ENCODE data around the gene ZNF627. TPM values are rescaled to one million over a fixed set of nuclear protein-coding genes. Genes with fewer than 3 reads are reported as not detected.
A peak's percentile ranks its signal among the peaks of the same experiment; 100 is the strongest.
"Not testable (repeated sequence)": the region's sequence is repeated elsewhere in the genome, so short reads cannot be mapped to it uniquely, and the experiment has no call there.

The ZNF627 gene
- total RNA-seq, 8 experiments from 2014 or later, result 6.8 to 55.7 (median 42.5) TPM

DNA sequence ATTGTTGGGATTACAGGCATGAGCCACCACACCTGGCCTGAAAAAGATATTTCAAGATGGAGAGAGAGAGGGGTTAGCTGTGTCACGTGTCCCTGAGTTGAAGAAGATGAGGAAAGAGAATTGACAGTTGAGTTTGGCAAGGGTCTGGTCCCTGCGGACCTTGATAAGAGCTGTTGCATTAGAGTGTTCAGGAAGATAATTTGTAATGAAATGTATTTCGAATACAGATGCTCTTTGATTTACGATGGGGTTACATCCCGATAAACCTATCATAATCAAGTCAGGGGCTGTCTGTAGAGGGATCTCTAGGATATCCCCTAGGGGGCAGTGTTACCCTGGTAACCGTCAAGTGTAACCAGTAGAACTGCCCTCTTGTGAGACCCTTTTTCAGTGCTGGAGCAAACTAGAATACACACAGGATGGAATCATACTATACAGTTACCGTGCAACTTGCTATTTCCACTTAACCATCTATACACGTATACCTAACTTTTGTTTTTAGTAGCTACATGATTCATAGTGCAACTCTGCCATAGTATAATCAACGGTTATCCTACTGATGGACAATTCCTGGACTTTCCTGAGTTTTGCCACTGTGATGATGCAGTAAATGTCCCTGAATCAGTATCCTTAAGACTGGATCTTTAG, 36.8 kb upstream of the ZNF627 start:
- peak; percentile 18 to 66 (median 53) for ATAC-seq (replicated peaks in 6 of 8)
- in situ Hi-C loops (cut with MboI; ENCODE audit: low pct_unique_long_range_greater_than_20kb in 2 of 9, low sequenced_read_pairs in 9 of 9, unreplicated experiment in 9 of 9), result no loop called here
- Histone ChIP-seq H3K4me3 (peak overlapping the region in 3 of 5 donors; percentile 5 to 88 (median 69)), H3K27ac (no peak overlapping the region), H3K4me1 (replicated peaks in 1 of 2) (peaks cover 11 to 16% of the 10 kb centered on the region in 2 donors)
- 9 to 100% (median 23%) methylated on average over 1 to 8 of the region's 9 CpGs; no CpG with 5 or more reads in 2 of the 10 experiments for WGBS, 10 experiments

DNA sequence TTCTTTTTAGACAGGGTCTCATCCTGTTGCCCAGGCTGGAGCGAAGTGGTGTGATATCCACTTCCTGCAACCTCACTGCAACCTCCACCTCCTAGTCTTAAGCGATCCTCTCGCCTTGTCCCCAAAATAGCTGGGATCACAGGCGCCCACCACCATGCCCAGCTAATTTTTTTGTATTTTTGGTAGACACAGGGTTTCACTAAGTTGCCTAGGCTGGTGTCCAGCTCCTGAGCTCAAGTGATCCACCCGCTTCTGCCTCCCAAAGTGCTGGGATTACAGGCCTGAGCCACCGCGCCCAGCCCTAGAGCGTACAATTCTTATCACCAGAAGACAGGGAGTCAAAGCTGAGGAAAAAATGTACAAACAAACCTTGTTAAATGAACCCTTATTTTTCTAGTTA, 33.8 kb upstream of the ZNF627 start:
- no peak for ATAC-seq (replicated peaks in 6 of 8)
- WGBS, 10 experiments, result 67 to 100% (median 98%) methylated on average over 1 to 8 of the region's 8 CpGs; no CpG with 5 or more reads in 3 of the 10 experiments
- Histone ChIP-seq H3K4me1 (replicated peaks in 1 of 2) (peaks cover 6 to 9% of the 10 kb centered on the region in 2 donors), H3K4me3 (no peak overlapping the region), H3K27ac (no peak overlapping the region)
- in situ Hi-C loops (cut with MboI; ENCODE audit: low pct_unique_long_range_greater_than_20kb in 2 of 9, low sequenced_read_pairs in 9 of 9, unreplicated experiment in 9 of 9), result no loop called here

DNA sequence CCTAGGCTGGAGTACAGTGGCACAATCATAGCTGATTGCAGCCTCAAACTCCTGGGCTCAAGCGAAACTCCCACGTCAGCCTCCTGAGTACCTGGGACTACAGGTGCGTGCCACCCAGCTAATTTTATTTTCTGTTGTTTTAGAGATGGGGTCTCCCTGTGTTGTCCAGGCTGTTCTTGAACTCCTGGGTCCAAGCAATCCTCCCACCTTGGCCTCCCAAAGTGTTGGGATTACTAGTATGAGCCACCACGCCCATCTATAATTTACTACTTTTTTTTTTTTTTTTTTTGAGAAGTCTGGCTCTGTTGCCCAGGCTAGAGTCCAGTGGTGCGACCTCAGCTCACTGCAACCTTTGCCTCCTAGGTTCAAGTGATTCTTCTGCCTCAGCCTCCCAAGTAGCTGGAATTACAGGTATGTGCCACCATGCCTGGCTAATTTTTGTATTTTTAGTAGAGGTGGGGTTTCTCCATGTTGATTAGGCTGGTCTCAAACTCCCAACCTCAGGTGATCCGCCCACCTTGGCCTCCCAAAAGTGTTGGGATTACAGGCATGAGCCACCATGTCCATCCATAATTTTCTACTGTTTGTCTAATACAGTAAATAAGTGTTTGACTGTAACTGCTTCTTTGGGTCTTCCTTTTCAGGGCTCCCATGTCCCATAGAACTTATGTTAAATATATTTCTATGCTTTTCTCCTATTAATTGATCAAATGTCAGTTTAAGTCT, 33.0 kb upstream of the ZNF627 start:
- in situ Hi-C loops (cut with MboI; ENCODE audit: low pct_unique_long_range_greater_than_20kb in 2 of 9, low sequenced_read_pairs in 9 of 9, unreplicated experiment in 9 of 9); H3K4me3 ChIP-seq; H3K4me1 ChIP-seq (replicated peaks in 1 of 2); H3K27ac ChIP-seq; ATAC-seq (replicated peaks in 6 of 8): not testable (repeated sequence)
- 77 to 100% (median 95%) methylated on average over 2 to 6 of the region's 6 CpGs; no CpG with 5 or more reads in 4 of the 10 experiments for WGBS, 10 experiments

DNA sequence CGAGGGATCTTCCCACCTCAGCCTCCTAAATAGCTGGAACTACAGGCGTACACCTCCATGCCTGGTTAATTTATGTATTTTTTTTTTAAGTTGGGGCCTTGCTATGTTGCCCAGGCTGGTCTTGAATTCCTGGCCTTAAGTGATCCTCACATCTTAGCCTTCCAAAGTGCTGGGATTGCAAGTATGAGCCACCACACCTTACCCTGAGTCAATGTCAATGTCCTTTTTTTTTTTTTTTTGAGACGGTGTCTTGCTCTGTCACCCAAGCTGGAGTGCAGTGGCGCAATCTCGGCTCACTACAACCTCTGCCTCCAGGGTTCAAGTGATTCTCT, 31.7 kb upstream of the ZNF627 start:
- in situ Hi-C loops (cut with MboI; ENCODE audit: low pct_unique_long_range_greater_than_20kb in 2 of 9, low sequenced_read_pairs in 9 of 9, unreplicated experiment in 9 of 9); H3K27ac ChIP-seq; ATAC-seq (replicated peaks in 6 of 8): not testable (repeated sequence)

DNA sequence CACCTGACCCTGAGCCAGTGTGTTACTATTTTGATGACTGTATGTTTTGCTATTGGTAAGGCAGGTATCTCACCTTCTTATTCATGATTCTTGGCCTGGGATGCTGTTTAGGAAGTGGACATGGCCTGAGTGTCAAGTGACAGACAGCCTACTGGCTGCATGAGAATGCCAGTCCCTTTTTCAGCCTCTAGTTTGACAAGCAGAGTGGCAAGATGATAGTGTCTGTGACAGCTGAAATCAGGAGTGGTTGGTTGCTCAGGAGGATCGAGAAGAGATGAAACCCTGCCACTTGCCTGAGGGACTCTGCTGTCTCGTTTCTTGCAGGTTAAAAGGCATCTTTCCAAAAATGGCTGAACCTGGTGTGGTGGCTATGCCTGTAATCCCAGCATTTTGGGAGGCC, 31.1 kb upstream of the ZNF627 start:
- Histone ChIP-seq H3K4me1 (replicated peaks in 1 of 2) (peaks cover 0 to 5% of the 10 kb centered on the region in 2 donors), H3K27ac (no peak overlapping the region), H3K4me3 (no peak overlapping the region)
- WGBS, 10 experiments, result 43 to 100% (median 83%) methylated on average over 1 to 2 of the region's 2 CpGs; no CpG with 5 or more reads in 5 of the 10 experiments
- ATAC-seq (replicated peaks in 6 of 8), result no peak
- in situ Hi-C loops (cut with MboI; ENCODE audit: low pct_unique_long_range_greater_than_20kb in 2 of 9, low sequenced_read_pairs in 9 of 9, unreplicated experiment in 9 of 9), result no loop called here

More for the DNA sequence above, 31.7 kb upstream of the ZNF627 start:
- H3K4me3 ChIP-seq; H3K4me1 ChIP-seq (replicated peaks in 1 of 2): not testable (repeated sequence)
- 0 to 100% (median 75%) methylated on average over 1 to 3 of the region's 5 CpGs; no CpG with 5 or more reads in 3 of the 10 experiments for WGBS, 10 experiments

DNA sequence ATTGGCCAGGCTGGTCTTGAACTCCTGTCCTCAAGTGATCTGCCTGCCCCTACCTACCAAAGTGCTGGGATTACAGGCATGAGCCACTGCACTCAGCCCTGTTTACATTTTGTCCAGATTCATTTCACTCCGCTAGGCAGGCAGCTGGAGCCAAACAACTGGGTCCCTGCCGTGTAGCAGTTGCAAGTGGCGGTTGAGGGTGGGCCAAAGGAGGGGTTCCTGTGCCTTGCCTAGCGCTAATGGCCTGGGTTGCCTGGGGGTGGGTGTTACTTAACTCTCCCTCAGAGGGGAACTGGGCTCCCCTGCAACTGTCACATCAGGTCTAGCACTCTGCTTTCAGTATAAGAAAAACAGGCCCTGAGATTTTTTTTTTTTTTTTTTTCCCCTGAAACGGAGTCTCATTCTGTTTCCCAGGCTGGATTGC, 27.2 kb upstream of the ZNF627 start:
- Histone ChIP-seq H3K4me1 (replicated peaks in 1 of 2) (peaks cover 0 to 5% of the 10 kb centered on the region in 2 donors), H3K4me3 (no peak overlapping the region), H3K27ac (peak overlapping the region in 1 of 2 donors; percentile 67)
- 47 to 100% (median 63%) methylated on average over 1 to 3 of the region's 5 CpGs; no CpG with 5 or more reads in 1 of the 10 experiments for WGBS, 10 experiments
- peak in 5 of 8 experiments; percentile 72 to 98 (median 93) for ATAC-seq (replicated peaks in 6 of 8)
- in situ Hi-C loops (cut with MboI; ENCODE audit: low pct_unique_long_range_greater_than_20kb in 2 of 9, low sequenced_read_pairs in 9 of 9, unreplicated experiment in 9 of 9), result no loop called here

DNA sequence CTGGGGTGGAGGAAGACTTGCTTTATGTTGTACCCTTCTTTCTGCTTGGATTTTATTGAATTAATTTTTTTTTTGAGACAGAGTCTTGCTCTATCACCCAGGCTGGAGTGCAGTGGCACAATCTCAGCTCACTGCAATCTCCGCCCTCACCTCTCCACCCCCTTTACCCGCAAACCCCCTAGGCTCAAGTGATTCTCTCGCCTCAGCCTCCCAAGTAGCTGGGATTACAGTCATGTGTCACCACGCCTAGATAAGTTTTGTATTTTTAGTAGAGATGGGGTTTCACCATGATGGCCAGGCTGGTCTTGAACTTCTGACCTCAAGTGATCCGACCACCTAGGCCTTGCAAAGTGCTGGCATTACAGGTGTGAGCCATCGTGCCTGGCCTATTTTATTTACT, 23.9 kb upstream of the ZNF627 start:
- H3K27ac ChIP-seq; H3K4me3 ChIP-seq; in situ Hi-C loops (cut with MboI; ENCODE audit: low pct_unique_long_range_greater_than_20kb in 2 of 9, low sequenced_read_pairs in 9 of 9, unreplicated experiment in 9 of 9); ATAC-seq (replicated peaks in 6 of 8): not testable (repeated sequence)
- H3K4me1 ChIP-seq (replicated peaks in 1 of 2), result peaks cover 15 to 18% of the 10 kb centered on the region in 2 donors
- WGBS, 10 experiments, result 43 to 100% (median 64%) methylated on average over 1 to 3 of the region's 6 CpGs; no CpG with 5 or more reads in 5 of the 10 experiments

DNA sequence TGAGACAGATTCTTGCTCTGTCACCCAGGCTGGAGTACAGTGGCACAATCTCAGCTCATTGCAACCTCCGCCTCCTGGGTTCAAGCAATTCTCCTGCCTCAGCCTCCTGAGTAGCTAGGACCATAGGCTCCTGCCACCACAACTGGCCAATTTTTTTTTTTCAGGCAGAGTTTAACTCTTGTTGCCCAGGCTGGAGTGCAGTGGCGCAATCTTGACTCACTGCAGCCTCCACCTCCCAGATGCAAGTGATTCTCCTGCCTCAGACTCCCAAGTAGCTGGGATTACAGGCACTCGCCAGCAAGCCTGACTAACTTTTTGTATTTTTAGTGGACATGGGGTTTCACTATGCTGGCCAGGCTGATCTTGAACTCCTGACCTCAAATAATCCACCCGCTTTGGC, 23.5 kb upstream of the ZNF627 start:
- 67 to 100% (median 100%) methylated on average over 1 to 3 of the region's 4 CpGs; no CpG with 5 or more reads in 2 of the 10 experiments for WGBS, 10 experiments
- H3K4me1 ChIP-seq (replicated peaks in 1 of 2), result peaks cover 19 to 22% of the 10 kb centered on the region in 2 donors
- H3K4me3 ChIP-seq; ATAC-seq (replicated peaks in 6 of 8); in situ Hi-C loops (cut with MboI; ENCODE audit: low pct_unique_long_range_greater_than_20kb in 2 of 9, low sequenced_read_pairs in 9 of 9, unreplicated experiment in 9 of 9); H3K27ac ChIP-seq: not testable (repeated sequence)

DNA sequence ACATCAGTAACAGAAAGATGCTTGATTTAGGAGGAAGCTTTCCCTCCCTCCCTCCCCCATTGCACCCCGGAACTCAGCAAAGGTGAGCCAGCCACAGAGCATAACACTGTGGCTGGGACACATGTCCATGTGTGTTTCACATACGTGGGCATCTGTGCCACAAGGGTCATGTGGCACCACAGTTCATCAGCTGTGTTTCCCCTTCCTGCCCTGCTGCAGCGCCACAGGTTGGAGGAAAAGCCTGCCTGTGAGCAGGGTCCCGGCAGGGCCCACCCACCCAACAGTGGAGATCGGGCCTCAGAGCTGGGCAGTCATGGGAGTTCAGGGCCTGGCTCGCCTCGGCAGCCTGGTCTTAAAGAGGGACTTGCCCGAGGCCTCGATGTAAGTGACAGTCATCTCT, 22.6 kb upstream of the ZNF627 start:
- no peak for ATAC-seq (replicated peaks in 6 of 8)
- Histone ChIP-seq H3K4me3 (no peak overlapping the region), H3K27ac (no peak overlapping the region), H3K4me1 (replicated peaks in 1 of 2) (peaks cover 20 to 24% of the 10 kb centered on the region in 2 donors)
- in situ Hi-C loops (cut with MboI; ENCODE audit: low pct_unique_long_range_greater_than_20kb in 2 of 9, low sequenced_read_pairs in 9 of 9, unreplicated experiment in 9 of 9), result no loop called here
- 51% methylated on average over 2 of the region's 9 CpGs; no CpG with 5 or more reads in 9 of the 10 experiments for WGBS, 10 experiments

DNA sequence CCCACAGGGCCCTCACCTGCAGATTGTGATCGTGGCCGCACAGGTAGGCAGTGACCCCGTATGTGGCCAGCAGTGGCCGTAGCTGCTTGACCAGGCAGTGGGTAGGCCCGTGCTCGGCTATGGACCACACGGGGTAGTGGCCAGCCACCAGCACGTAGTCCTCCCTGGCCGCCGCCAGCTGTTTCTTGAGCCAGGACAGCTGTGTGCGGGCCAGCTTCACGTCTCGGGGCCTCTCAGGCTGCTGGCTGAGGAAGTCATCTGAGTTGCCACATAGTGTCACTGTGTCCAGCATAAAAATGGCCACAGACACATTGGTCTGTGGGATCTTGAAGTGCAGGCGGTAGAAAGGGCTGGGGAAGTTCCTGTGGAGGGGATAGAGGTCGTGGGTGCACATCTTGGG, 21.1 kb upstream of the ZNF627 start:
- H3K27ac ChIP-seq, result no peak overlapping the region
- H3K4me3 ChIP-seq, result no peak overlapping the region
- no peak for ATAC-seq (replicated peaks in 6 of 8)
- in situ Hi-C loops (cut with MboI; ENCODE audit: low pct_unique_long_range_greater_than_20kb in 2 of 9, low sequenced_read_pairs in 9 of 9, unreplicated experiment in 9 of 9), result no loop called here
- peaks cover 20 to 22% of the 10 kb centered on the region in 2 donors for H3K4me1 ChIP-seq (replicated peaks in 1 of 2)
- 87 to 100% (median 100%) methylated on average over 1 to 7 of the region's 15 CpGs; no CpG with 5 or more reads in 5 of the 10 experiments for WGBS, 10 experiments

DNA sequence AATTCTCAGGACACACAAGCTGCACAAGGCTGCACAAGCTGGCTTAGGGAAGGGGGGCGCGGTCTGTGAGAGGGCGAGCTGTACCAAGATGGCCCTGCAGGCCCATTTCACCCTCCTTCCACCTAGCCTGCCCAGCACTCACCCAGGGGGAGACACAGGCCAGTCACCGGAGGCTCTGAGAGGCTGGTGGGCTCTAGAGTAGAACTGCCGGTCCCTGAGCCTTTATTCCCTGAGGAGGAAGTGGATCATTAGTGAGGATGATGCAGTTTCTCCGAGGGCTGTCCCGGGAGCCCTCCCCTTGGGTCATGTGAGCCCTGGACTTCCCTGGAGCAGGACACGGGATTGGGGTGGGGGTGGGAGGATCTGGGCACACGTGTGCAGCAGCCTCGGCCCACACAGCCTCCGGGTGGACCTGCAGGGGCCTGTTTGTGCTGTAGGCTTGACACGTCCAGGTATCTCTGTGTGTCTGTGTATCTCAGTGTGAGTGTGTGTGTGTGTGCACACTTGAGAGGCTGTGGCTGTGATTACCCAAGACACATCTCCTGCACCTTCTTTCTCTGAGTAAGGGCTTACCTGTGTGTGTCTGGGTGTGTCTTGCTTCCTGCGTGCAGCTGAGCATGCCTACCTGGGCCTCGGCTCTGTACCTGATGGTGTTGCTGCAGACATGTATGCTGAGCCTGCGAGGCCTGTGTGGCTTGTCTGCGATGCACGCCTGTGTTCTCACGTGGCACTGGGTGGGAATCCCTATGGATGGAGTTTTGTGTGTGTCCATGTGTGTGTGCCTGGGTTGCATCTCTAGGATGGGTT, 19.6 kb upstream of the ZNF627 start, which contains the start of gene ACP5:
TSS of gene ACP5 (minus strand) at position 195 of the 807 bp plus-strand sequence. CDS start 328 bp downstream, outside the sequence.
- peak within 1 kb of the TSS in 2 of 5 donors; percentile 16 to 31 for H3K4me3 ChIP-seq
- in situ Hi-C loops (cut with MboI; ENCODE audit: low pct_unique_long_range_greater_than_20kb in 2 of 9, low sequenced_read_pairs in 9 of 9, unreplicated experiment in 9 of 9), result no loop called here
- peak within 1 kb of the TSS; percentile 61 to 85 for H3K27ac ChIP-seq
- WGBS, 10 experiments, result 50 to 100% (median 87%) methylated on average over 1 to 5 of the region's 18 CpGs; no CpG with 5 or more reads in 4 of the 10 experiments
- peak; percentile 31 to 86 (median 82) for ATAC-seq (replicated peaks in 6 of 8)
- peaks cover 26 to 29% of the 10 kb centered on the region in 2 donors for H3K4me1 ChIP-seq (replicated peaks in 1 of 2)

DNA sequence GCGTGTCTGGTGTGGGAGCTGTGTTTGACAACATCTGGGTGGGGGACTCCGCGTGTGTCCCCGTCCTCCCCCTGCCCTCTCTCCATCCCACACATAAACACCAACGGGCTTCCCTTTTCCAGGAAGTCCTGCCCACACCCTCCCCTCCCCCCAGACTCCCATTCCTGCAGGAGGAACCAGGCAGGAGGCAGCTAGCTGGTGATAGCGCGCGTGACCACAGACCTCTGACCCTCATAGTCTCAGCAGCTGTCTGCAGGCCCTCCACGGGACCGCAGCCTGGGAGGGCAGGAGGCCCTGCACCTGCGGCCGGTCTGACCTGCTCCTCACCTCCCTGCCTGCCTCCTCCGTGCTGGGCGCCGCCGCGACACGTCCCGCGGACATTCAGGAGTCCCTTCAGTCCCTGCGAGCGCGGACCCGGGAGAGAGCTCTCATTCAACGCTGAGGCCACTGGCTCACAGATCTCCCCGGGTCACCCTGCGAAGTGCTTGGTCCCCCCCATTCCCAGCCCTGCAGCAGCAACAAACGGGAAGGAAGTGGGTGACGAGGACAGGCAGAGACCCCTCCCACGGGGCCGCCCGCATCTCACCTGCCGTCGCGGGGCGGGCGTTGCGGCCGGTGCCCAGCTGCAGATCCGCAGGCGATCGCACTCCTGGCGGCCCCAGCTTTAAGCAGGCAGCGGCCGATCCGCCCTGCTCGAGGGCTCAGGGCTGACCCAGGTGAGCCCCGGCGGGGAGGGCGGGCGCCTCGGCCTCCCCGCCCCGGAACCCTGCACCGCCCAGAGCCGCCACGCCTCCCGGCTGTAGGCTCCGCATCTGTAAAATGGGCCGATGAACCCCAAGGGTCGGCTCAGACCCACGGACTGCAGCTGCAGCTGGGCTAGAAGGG, 18.8 kb upstream of the ZNF627 start:
- peak overlapping the region; percentile 61 to 85 for H3K27ac ChIP-seq
- peaks cover 26 to 29% of the 10 kb centered on the region in 2 donors for H3K4me1 ChIP-seq (replicated peaks in 1 of 2)
- ATAC-seq (replicated peaks in 6 of 8), result peak; percentile 12 to 74 (median 62)
- in situ Hi-C loops (cut with MboI; ENCODE audit: low pct_unique_long_range_greater_than_20kb in 2 of 9, low sequenced_read_pairs in 9 of 9, unreplicated experiment in 9 of 9), result no loop called here
- peak overlapping the region in 1 of 5 donors; percentile 31 for H3K4me3 ChIP-seq
- WGBS, 10 experiments, result 40 to 56% (median 46%) methylated on average over 3 to 7 of the region's 62 CpGs; no CpG with 5 or more reads in 7 of the 10 experiments

Data from motor neuron (in vitro differentiated cells).